Activated effector memory CD4-positive, alpha-beta T cell treated with Interleukin-2 at 50 U/mL for 16 hours (primary cell): ENCODE results near the gene OR4D2.
"Not testable (repeated sequence)": the region's sequence is repeated elsewhere in the genome, so short reads cannot be mapped to it uniquely, and the experiment has no call there.

Source experiments
- DNase-seq: peaks from one replicate; pipeline ENCODE4 v3.0.0-alpha.2; 2020

The OR4D2 gene

GRCh38 chr17:58166682-58167081 is at the start of gene OR4D2:
OR4D2 (plus strand) TSS chr17:58166982; CDS start chr17:58169656, 2,674 bp downstream.
- no peak for DNase-seq

- DNase-seq, result no peak
Observed at GRCh38 chr17:58117382-58117781, 49.4 kb upstream of the OR4D2 start.

GRCh38 chr17:58119491-58119890 is 47.3 kb upstream of the OR4D2 start:
- no peak for DNase-seq

GRCh38 chr17:58120195-58120822 is 46.5 kb upstream of the OR4D2 start:
- DNase-seq, result no peak

GRCh38 chr17:58121925-58122324 is 44.9 kb upstream of the OR4D2 start:
- DNase-seq, result peak; percentile 18

GRCh38 chr17:58127846-58128245 is 38.9 kb upstream of the OR4D2 start:
- DNase-seq, result no peak

GRCh38 chr17:58132697-58133096 is 34.1 kb upstream of the OR4D2 start:
- not testable (repeated sequence) for DNase-seq

- no peak for DNase-seq
Observed at GRCh38 chr17:58136669-58137279, 30.0 kb upstream of the OR4D2 start.

GRCh38 chr17:58141505-58141904 is 25.3 kb upstream of the OR4D2 start:
- no peak for DNase-seq

GRCh38 chr17:58143335-58143734 is 23.4 kb upstream of the OR4D2 start:
- not testable (repeated sequence) for DNase-seq

GRCh38 chr17:58144801-58145200 is 22.0 kb upstream of the OR4D2 start:
- DNase-seq, result no peak

- no peak for DNase-seq
Observed at GRCh38 chr17:58147930-58148434, 18.8 kb upstream of the OR4D2 start, which contains the start of gene OR4D1. OR4D1 (plus strand) TSS chr17:58148384; CDS start chr17:58155154, 6,770 bp downstream.

GRCh38 chr17:58148609-58149008 is 18.2 kb upstream of the OR4D2 start:
- no peak for DNase-seq

- DNase-seq, result no peak
Observed at GRCh38 chr17:58150394-58150793, 16.4 kb upstream of the OR4D2 start.

- peak; percentile 67 for DNase-seq
Observed at GRCh38 chr17:58153046-58153445, 13.7 kb upstream of the OR4D2 start.

- DNase-seq, result no peak
Observed at GRCh38 chr17:58153671-58154070, 13.1 kb upstream of the OR4D2 start.

- peak; percentile 45 for DNase-seq
Observed at GRCh38 chr17:58156839-58157803, 9.7 kb upstream of the OR4D2 start.

- DNase-seq, result no peak
Observed at GRCh38 chr17:58158181-58158580, 8.6 kb upstream of the OR4D2 start.

- no peak for DNase-seq
Observed at GRCh38 chr17:58161566-58161965, 5.2 kb upstream of the OR4D2 start.

- no peak for DNase-seq
Observed at GRCh38 chr17:58165981-58166380, 801 bp upstream of the OR4D2 start.

- DNase-seq, result no peak
Observed at GRCh38 chr17:58170622-58171021, 3.8 kb downstream of the OR4D2 start.

GRCh38 chr17:58172369-58173071 is 5.7 kb downstream of the OR4D2 start:
- DNase-seq, result peak; percentile 44

- DNase-seq, result no peak
Observed at GRCh38 chr17:58174871-58175270, 8.1 kb downstream of the OR4D2 start.
